Neural progenitor cell (in vitro differentiated cells): Measurements from ENCODE around the gene KRT76. TPM values are rescaled to one million over a fixed set of nuclear protein-coding genes. Genes with fewer than 3 reads are reported as not detected.

Source experiments
- DNase-seq: peaks from one replicate; pipeline ENCODE4 v3.0.0-alpha.2; 2016; ENCODE audit warnings: low spot score
- H2AFZ ChIP-seq: fragments of 200-600 bp; sonication (generic); replicated peaks from 2 replicates; pipeline ENCODE4 v1.6.1; 2016; ENCODE audit warnings: antibody characterized with exemption
- H3F3A ChIP-seq: fragments of 200-600 bp; sonication (generic); 2 replicates; pipeline ENCODE4 v1.6.1; 2016; ENCODE audit warnings: antibody characterized with exemption, low read depth
- H3K27ac ChIP-seq: fragments of 200-600 bp; sonication (generic); 2 replicates; pipeline ENCODE4 v1.5.1; 2016; ENCODE audit warnings: mild to moderate bottlenecking
- H3K27me3 ChIP-seq: fragments of 200-600 bp; sonication (generic); 2 replicates; pipeline ENCODE4 v1.6.1; 2016; ENCODE audit warnings: mild to moderate bottlenecking, moderate library complexity
- H3K36me3 ChIP-seq: fragments of 200-600 bp; sonication (generic); 2 replicates; pipeline ENCODE4 v1.5.1; 2016
- H3K4me1 ChIP-seq: fragments of 200-600 bp; sonication (generic); 2 replicates; pipeline ENCODE4 v1.6.1; 2016; ENCODE audit warnings: mixed run types
- H3K4me2 ChIP-seq: fragments of 200-600 bp; sonication (generic); 2 replicates; pipeline ENCODE4 v1.6.1; 2016
- H3K4me3 ChIP-seq: fragments of 200-600 bp; sonication (generic); 2 replicates; pipeline ENCODE4 v1.5.1; 2016
- H3K79me2 ChIP-seq: fragments of 200-600 bp; sonication (generic); 2 replicates; pipeline ENCODE4 v1.6.1; 2016; ENCODE audit warnings: low read depth
- H3K9ac ChIP-seq: fragments of 200-600 bp; sonication (generic); 2 replicates; pipeline ENCODE4 v1.6.1; 2016
- H3K9me3 ChIP-seq: fragments of 200-600 bp; sonication (generic); 2 replicates; pipeline ENCODE4 v1.5.1; 2016; ENCODE audit warnings: low read depth
- H4K20me1 ChIP-seq: fragments of 200-600 bp; sonication (generic); 2 replicates; pipeline ENCODE4 v1.6.1; 2016; ENCODE audit warnings: low read depth
- H3K27ac Mint-ChIP-seq: 3 replicates; pipeline ENCODE4 v1.8.0; 2021; ENCODE audit warnings: mixed read lengths
- H3K27me3 Mint-ChIP-seq: 2 replicates; pipeline ENCODE4 v1.8.0; 2022; ENCODE audit warnings: low read depth, mild to moderate bottlenecking, inconsistent platforms, moderate library complexity, mixed read lengths; ENCODE audit not compliant: insufficient read depth
- H3K36me3 Mint-ChIP-seq: 3 replicates; pipeline ENCODE4 v1.8.0; 2021; ENCODE audit warnings: mixed read lengths
- H3K4me1 Mint-ChIP-seq: 3 replicates; pipeline ENCODE4 v1.8.0; 2021; ENCODE audit warnings: mixed read lengths
- H3K4me3 Mint-ChIP-seq: 3 replicates; pipeline ENCODE4 v1.8.0; 2021; ENCODE audit warnings: mild to moderate bottlenecking, moderate library complexity, mixed read lengths
- H3K9me3 Mint-ChIP-seq: 3 replicates; pipeline ENCODE4 v1.8.0; 2020; ENCODE audit warnings: mixed read lengths
- CTCF ChIP-seq: fragments of 200-600 bp; sonication (generic); IDR thresholded peaks from 2 replicates; pipeline ENCODE4 v1.5.1; 2017; ENCODE audit warnings: antibody characterized with exemption, mild to moderate bottlenecking
- EZH2 ChIP-seq: fragments of 200-600 bp; sonication (generic); IDR thresholded peaks from 2 replicates; pipeline ENCODE4 v1.6.1; 2017; ENCODE audit warnings: antibody characterized with exemption, mild to moderate bottlenecking, moderate library complexity
- EZH2phosphoT487 ChIP-seq: fragments of 200-600 bp; sonication (generic); IDR thresholded peaks from 2 replicates; pipeline ENCODE4 v1.6.1; 2017; ENCODE audit warnings: antibody characterized with exemption
- total RNA-seq: library from RNA; depleted of rRNA; stranded (reverse); fragments of >200 nt; gene quantifications from 2 replicates; pipeline ENCODE4 v1.2.3, GENCODE V29; 2015; ENCODE audit warnings: low replicate concordance

The KRT76 gene
- total RNA-seq, result not detected in 2 replicates

GRCh38 chr12:52776913-52777395 is at the start of gene KRT76:
KRT76 (minus strand) TSS chr12:52777345; CDS start chr12:52777291, 54 bp downstream.
- DNase-seq, result no peak
- H3K9me3 Mint-ChIP-seq, result no peaks in the 10 kb centered on the region
- Histone ChIP-seq H3K27ac (no peak within 1 kb of the TSS), H3F3A (no peaks in the 10 kb centered on the region), H3K9me3 (no peaks in the 10 kb centered on the region), H3K4me2 (no peak within 1 kb of the TSS), H3K36me3 (no peaks in the 10 kb centered on the region), H3K4me1 (no peaks in the 10 kb centered on the region), H3K27me3 (peaks cover 4% of the 10 kb centered on the region), H3K79me2 (no peaks in the 10 kb centered on the region), H3K4me3 (no peak within 1 kb of the TSS), H4K20me1 (no peaks in the 10 kb centered on the region), H2AFZ (no peak within 1 kb of the TSS), H3K9ac (no peak within 1 kb of the TSS)
- H3K27me3 Mint-ChIP-seq, result peaks cover 2% of the 10 kb centered on the region
- TF ChIP-seq CTCF (no peak), EZH2 (no peak), EZH2phosphoT487 (no peak)
- H3K4me1 Mint-ChIP-seq, result no peaks in the 10 kb centered on the region
- no peak within 1 kb of the TSS for H3K27ac Mint-ChIP-seq
- H3K4me3 Mint-ChIP-seq, result no peak within 1 kb of the TSS
- no peaks in the 10 kb centered on the region for H3K36me3 Mint-ChIP-seq

GRCh38 chr12:52825961-52826360 is 48.8 kb upstream of the KRT76 start:
- Mint-ChIP-seq H3K36me3 (no peaks in the 10 kb centered on the region), H3K27ac (no peak overlapping the region), H3K9me3 (no peaks in the 10 kb centered on the region), H3K4me1 (peaks cover 3% of the 10 kb centered on the region), H3K4me3 (peak overlapping the region; percentile 30), H3K27me3 (peaks cover 9% of the 10 kb centered on the region)
- Histone ChIP-seq H3F3A (no peaks in the 10 kb centered on the region), H3K4me2 (no peak overlapping the region), H3K27me3 (no peaks in the 10 kb centered on the region), H3K4me1 (peaks cover 3% of the 10 kb centered on the region), H3K4me3 (no peak overlapping the region), H3K9me3 (no peaks in the 10 kb centered on the region), H3K79me2 (no peaks in the 10 kb centered on the region), H2AFZ (no peak overlapping the region), H3K36me3 (no peaks in the 10 kb centered on the region), H3K27ac (no peak overlapping the region), H3K9ac (no peak overlapping the region), H4K20me1 (no peaks in the 10 kb centered on the region)
- no peak for DNase-seq
- TF ChIP-seq EZH2 (no peak), CTCF (no peak), EZH2phosphoT487 (no peak)

- Mint-ChIP-seq H3K27ac (no peak overlapping the region), H3K9me3 (no peaks in the 10 kb centered on the region), H3K4me3 (no peak overlapping the region), H3K36me3 (no peaks in the 10 kb centered on the region), H3K4me1 (peaks cover 11% of the 10 kb centered on the region), H3K27me3 (peaks cover 10% of the 10 kb centered on the region)
- Histone ChIP-seq H3K79me2 (no peaks in the 10 kb centered on the region), H3F3A (no peaks in the 10 kb centered on the region), H3K9me3 (no peaks in the 10 kb centered on the region), H3K4me1 (peaks cover 14% of the 10 kb centered on the region), H2AFZ (no peak overlapping the region), H4K20me1 (no peaks in the 10 kb centered on the region), H3K9ac (no peak overlapping the region), H3K4me2 (no peak overlapping the region), H3K36me3 (no peaks in the 10 kb centered on the region), H3K27ac (no peak overlapping the region), H3K4me3 (no peak overlapping the region), H3K27me3 (no peaks in the 10 kb centered on the region)
- DNase-seq, result no peak
- TF ChIP-seq CTCF (no peak), EZH2phosphoT487 (no peak), EZH2 (no peak)
Measured at GRCh38 chr12:52824741-52825410, 47.7 kb upstream of the KRT76 start.
